Neuronal stem cell (in vitro differentiated cells): Measurements from ENCODE around the gene TAF11L7.
"Not testable (repeated sequence)": the region's sequence is repeated elsewhere in the genome, so short reads cannot be mapped to it uniquely, and the experiment has no call there.

Experiments used
- DNase-seq: peaks from one replicate; pipeline ENCODE4 v3.0.0-alpha.2; 2013; ENCODE audit warnings: low spot score
- H2AFZ ChIP-seq: one replicate; pipeline ENCODE4 v1.6.1; 2013; ENCODE audit warnings: mild to moderate bottlenecking, low read length, inconsistent platforms
- H2AK5ac ChIP-seq: 2 replicates; pipeline ENCODE4 v1.6.1; 2013; ENCODE audit warnings: low read depth, mild to moderate bottlenecking, inconsistent platforms, low read length, moderate library complexity, mixed read lengths
- H2BK120ac ChIP-seq: 2 replicates; pipeline ENCODE4 v1.6.1; 2013; ENCODE audit warnings: low read depth, mild to moderate bottlenecking, inconsistent platforms, low read length, moderate library complexity, mixed read lengths
- H2BK12ac ChIP-seq: one replicate; pipeline ENCODE4 v1.6.1; 2013; ENCODE audit warnings: low read length, inconsistent platforms
- H2BK15ac ChIP-seq: 2 replicates; pipeline ENCODE4 v1.6.1; 2013; ENCODE audit warnings: mild to moderate bottlenecking, low read length, inconsistent platforms, mixed read lengths
- H2BK5ac ChIP-seq: one replicate; pipeline ENCODE4 v1.6.1; 2013; ENCODE audit warnings: inconsistent platforms, mild to moderate bottlenecking, low read length, moderate library complexity
- H3K14ac ChIP-seq: one replicate; pipeline ENCODE4 v1.6.1; 2013; ENCODE audit warnings: low read length, inconsistent platforms
- H3K18ac ChIP-seq: 2 replicates; pipeline ENCODE4 v1.6.1; 2013; ENCODE audit warnings: low read length, inconsistent platforms
- H3K23ac ChIP-seq: 2 replicates; pipeline ENCODE4 v1.6.1; 2013; ENCODE audit warnings: low read depth, mild to moderate bottlenecking, mixed read lengths, low read length, inconsistent platforms; ENCODE audit not compliant: poor library complexity
- H3K27ac ChIP-seq: replicated peaks from 3 replicates; pipeline ENCODE4 v1.5.1; 2013; ENCODE audit warnings: low read length, inconsistent platforms
- H3K27me3 ChIP-seq, 3 experiments: 2 replicates each; pipeline ENCODE4 v1.6.1; 2013; ENCODE audit warnings: low read length in 3 of 3, mild to moderate bottlenecking in 2 of 3, inconsistent platforms in 1 of 3, low read depth in 1 of 3, mixed read lengths in 1 of 3, moderate library complexity in 1 of 3; ENCODE audit not compliant: control insufficient read depth in 3 of 3, insufficient read depth in 3 of 3
- H3K36me3 ChIP-seq, 2 donors: replicated peaks in 1 of 2; 2 replicates each; pipeline ENCODE4 v1.6.1; 2013; ENCODE audit warnings: low read length in 2 of 2; ENCODE audit not compliant: control insufficient read depth in 2 of 2, insufficient read depth in 2 of 2
- H3K4ac ChIP-seq: 2 replicates; pipeline ENCODE4 v1.6.1; 2013; ENCODE audit warnings: inconsistent platforms, mild to moderate bottlenecking, low read length, moderate library complexity
- H3K4me1 ChIP-seq, 2 donors: 1 replicate in 1 of 2; 2 replicates in 1 of 2; pipeline ENCODE4 v1.6.1; 2013; ENCODE audit warnings: low read length in 2 of 2, low read depth in 1 of 2; ENCODE audit not compliant: control insufficient read depth in 2 of 2, insufficient read depth in 1 of 2
- H3K4me2 ChIP-seq: one replicate; pipeline ENCODE4 v1.6.1; 2013; ENCODE audit warnings: mild to moderate bottlenecking, low read length, inconsistent platforms; ENCODE audit not compliant: insufficient read depth, poor library complexity, severe bottlenecking
- H3K4me3 ChIP-seq, 2 donors: 2 replicates each; pipeline ENCODE4 v1.5.1; 2013; ENCODE audit warnings: low read length in 2 of 2, mild to moderate bottlenecking in 2 of 2, inconsistent platforms in 1 of 2, moderate library complexity in 1 of 2
- H3K79me1 ChIP-seq: one replicate; pipeline ENCODE4 v1.6.1; 2013; ENCODE audit warnings: low read depth, mild to moderate bottlenecking, inconsistent platforms, low read length, moderate library complexity
- H3K9ac ChIP-seq: one replicate; pipeline ENCODE4 v1.6.1; 2013; ENCODE audit warnings: mild to moderate bottlenecking, low read depth, low read length, inconsistent platforms; ENCODE audit not compliant: poor library complexity
- H3K9me3 ChIP-seq, 2 donors: replicated peaks in 1 of 2; 2 replicates each; pipeline versions ENCODE3 to v1.6.1; 2013; ENCODE audit warnings: low read length in 2 of 2, mild to moderate bottlenecking in 2 of 2, inconsistent platforms in 1 of 2, low read depth in 1 of 2, mixed read lengths in 1 of 2, moderate library complexity in 1 of 2; ENCODE audit not compliant: control insufficient read depth in 2 of 2, insufficient read depth in 1 of 2
- H4K8ac ChIP-seq: one replicate; pipeline ENCODE4 v1.6.1; 2013; ENCODE audit warnings: low read depth, mild to moderate bottlenecking, inconsistent platforms, low read length, moderate library complexity
- H4K91ac ChIP-seq: one replicate; pipeline ENCODE4 v1.6.1; 2013; ENCODE audit warnings: low read length, low read depth, mild to moderate bottlenecking, inconsistent platforms; ENCODE audit not compliant: poor library complexity
- WGBS, 2 donors: extraction: QIAGEN DNeasy Blood & Tissue Kit; methylation state at CpG; one replicate each; pipeline ENCODE4 v1.1.7; 2013; ENCODE audit warnings: missing lambda C conversion rate in 2 of 2, mixed read lengths in 1 of 2; ENCODE audit not compliant: insufficient read length in 2 of 2, insufficient replicate concordance in 1 of 2; ENCODE audit errors: extremely low coverage in 2 of 2; 5-methylcytosine and 5-hydroxymethylcytosine counted together

The TAF11L7 gene

DNA sequence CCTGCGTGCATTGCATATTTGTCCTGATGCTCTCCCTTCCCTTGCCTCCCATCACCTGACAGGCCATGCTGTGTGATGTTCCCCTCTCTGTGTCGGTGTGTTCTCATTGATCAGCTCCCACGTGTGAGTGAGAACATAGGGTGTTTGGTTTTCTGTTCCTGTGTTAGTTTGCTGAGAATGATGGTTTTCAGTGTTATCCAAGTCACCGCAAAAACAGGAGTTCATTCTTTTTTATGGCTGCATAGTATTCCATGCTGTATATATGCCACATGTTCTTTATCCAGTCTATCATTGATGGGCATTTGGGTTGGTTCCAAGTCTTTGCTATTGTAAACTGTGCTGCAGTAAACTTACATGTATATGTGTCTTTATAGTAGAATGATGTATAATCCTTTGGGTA is 21.9 kb upstream of the TAF11L7 start:
- peak overlapping the region in 1 of 2 donors; percentile 59 for H3K4me3 ChIP-seq
- not testable (repeated sequence) for H2AFZ ChIP-seq, H3K27me3 ChIP-seq, H3K4ac ChIP-seq, DNase-seq, H2BK15ac ChIP-seq, H2BK5ac ChIP-seq, H2BK12ac ChIP-seq, H3K18ac ChIP-seq, H3K14ac ChIP-seq, H3K36me3 ChIP-seq, H3K9ac ChIP-seq, H3K4me2 ChIP-seq, H2BK120ac ChIP-seq, H2AK5ac ChIP-seq, H3K27ac ChIP-seq, H3K79me1 ChIP-seq, H4K8ac ChIP-seq, H3K9me3 ChIP-seq, H4K91ac ChIP-seq, H3K4me1 ChIP-seq, H3K23ac ChIP-seq
- no CpG with 5 or more reads among the region's 4 CpGs for WGBS, 2 donors

DNA sequence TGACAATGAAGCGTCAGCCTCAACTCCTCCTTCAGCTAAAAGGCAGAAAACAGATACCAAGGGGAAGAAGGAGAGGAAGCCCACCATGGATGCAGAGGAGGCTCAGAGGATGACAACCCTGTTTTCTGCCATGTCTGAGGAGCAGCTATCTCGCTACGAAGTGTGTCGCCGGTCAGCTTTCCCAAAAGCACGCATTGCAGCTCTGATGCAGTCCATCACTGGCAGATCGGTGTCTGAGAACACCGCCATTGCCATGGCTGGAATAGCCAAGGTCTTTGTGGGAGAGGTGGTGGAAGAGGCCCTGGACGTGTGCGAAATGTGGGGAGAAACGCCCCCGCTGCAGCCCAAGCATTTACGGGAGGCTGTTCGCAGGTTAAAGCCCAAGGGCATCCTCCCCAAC is 19.4 kb upstream of the TAF11L7 start:
- no peaks in the 10 kb centered on the region for H3K9me3 ChIP-seq
- H3K9ac ChIP-seq, result no peak overlapping the region
- WGBS, 2 donors, result no CpG with 5 or more reads among the region's 14 CpGs
- H3K27me3 ChIP-seq, result no peaks in the 10 kb centered on the region
- peak overlapping the region in 1 of 2 donors; percentile 34 for H3K4me3 ChIP-seq
- no peak overlapping the region for H2BK15ac ChIP-seq
- H3K4ac ChIP-seq, result no peak overlapping the region
- no peaks in the 10 kb centered on the region for H3K4me1 ChIP-seq
- no peak overlapping the region for H3K23ac ChIP-seq
- no peaks in the 10 kb centered on the region for H3K79me1 ChIP-seq
- H3K36me3 ChIP-seq, result no peaks in the 10 kb centered on the region
- H2BK12ac ChIP-seq, result no peak overlapping the region
- H2BK120ac ChIP-seq, result no peak overlapping the region
- no peak overlapping the region for H4K8ac ChIP-seq
- no peak for DNase-seq
- no peak overlapping the region for H3K27ac ChIP-seq
- H2BK5ac ChIP-seq, result no peak overlapping the region
- no peak overlapping the region for H2AK5ac ChIP-seq
- no peak overlapping the region for H3K18ac ChIP-seq
- no peak overlapping the region for H4K91ac ChIP-seq
- no peak overlapping the region for H3K14ac ChIP-seq
- H3K4me2 ChIP-seq, result no peak overlapping the region
- no peak overlapping the region for H2AFZ ChIP-seq

DNA sequence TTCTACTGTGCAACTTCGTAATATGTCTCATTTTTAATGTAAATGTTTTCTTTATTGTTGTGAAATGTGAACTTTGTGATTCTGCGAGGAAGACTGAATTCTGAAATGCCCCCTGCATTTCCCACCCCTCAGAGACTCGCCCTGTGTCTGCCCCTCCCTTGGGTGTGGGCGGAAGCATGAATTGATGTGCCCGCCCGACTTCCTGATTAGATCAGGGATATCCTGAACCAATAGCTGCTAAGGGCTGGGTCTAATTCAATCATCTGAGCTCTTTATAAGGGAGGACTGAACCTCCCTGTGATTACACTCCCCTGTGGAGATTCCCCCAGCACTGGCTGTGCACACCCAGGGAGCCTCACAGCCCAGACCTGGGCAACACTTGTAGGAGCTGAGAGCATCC is 18.3 kb upstream of the TAF11L7 start, which contains the start of gene TAF11L11:
Gene TAF11L11, plus strand, starts transcription at position 304 of the 400 bp plus-strand sequence.
- H3K27ac ChIP-seq, H2AFZ ChIP-seq, H3K23ac ChIP-seq, H3K14ac ChIP-seq, H3K27me3 ChIP-seq, H2BK5ac ChIP-seq, H2AK5ac ChIP-seq, H3K9me3 ChIP-seq, DNase-seq, H3K18ac ChIP-seq, H3K9ac ChIP-seq, H4K8ac ChIP-seq, H2BK15ac ChIP-seq, H3K36me3 ChIP-seq, H3K4me2 ChIP-seq, H3K4ac ChIP-seq, H2BK120ac ChIP-seq, H2BK12ac ChIP-seq, H3K79me1 ChIP-seq, H3K4me1 ChIP-seq, H4K91ac ChIP-seq: not testable (repeated sequence)
- no CpG with 5 or more reads among the region's 6 CpGs for WGBS, 2 donors
- H3K4me3 ChIP-seq, result peak within 1 kb of the TSS in 1 of 2 donors; percentile 34

DNA sequence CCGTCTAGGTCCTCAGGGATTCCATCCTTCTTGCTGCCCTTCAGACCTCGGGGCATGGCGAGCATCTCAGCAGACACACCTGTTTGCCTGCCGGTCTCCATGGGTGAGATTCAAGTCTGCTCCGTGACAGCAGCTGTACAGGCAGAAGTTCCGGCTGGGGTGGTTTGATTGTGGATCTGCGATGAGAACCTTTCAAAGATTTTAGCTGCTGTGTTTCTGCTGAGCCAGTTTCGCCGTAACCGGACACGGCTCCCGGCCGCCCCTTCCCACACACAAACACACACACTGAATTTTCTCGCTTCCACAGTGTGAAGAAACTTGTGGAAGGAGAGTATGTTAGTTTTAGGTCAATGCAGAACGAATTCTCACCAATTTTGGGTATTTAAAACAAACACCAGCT is 12.2 kb upstream of the TAF11L7 start, which contains the start of gene TAF11L10:
Gene TAF11L10, minus strand, starts transcription at position 101 of the 400 bp plus-strand sequence.
- not testable (repeated sequence) for H2AFZ ChIP-seq, H3K27me3 ChIP-seq, H2BK120ac ChIP-seq, DNase-seq, H3K9ac ChIP-seq, H3K79me1 ChIP-seq, H2BK12ac ChIP-seq, H3K4ac ChIP-seq, H3K9me3 ChIP-seq, H3K14ac ChIP-seq, H3K4me1 ChIP-seq, H3K18ac ChIP-seq, H3K4me2 ChIP-seq, H4K91ac ChIP-seq, H3K27ac ChIP-seq, H3K4me3 ChIP-seq, H2BK15ac ChIP-seq, H2AK5ac ChIP-seq, H4K8ac ChIP-seq, H2BK5ac ChIP-seq, H3K36me3 ChIP-seq, H3K23ac ChIP-seq
- no CpG with 5 or more reads among the region's 15 CpGs for WGBS, 2 donors
